ENCODE results near the gene TNFSF8.

The TNFSF8 gene

GRCh38 chr9:114853071-114853855, 77.1 kb downstream of the TNFSF8 start:
- DNase-seq (ENCODE audit: insufficient read length, low spot score) (no peak), FAIRE-seq (no peak)
- no peak for TF ChIP-seq PAX5 (IDR thresholded peaks at IDR 0.05; ENCODE audit: insufficient read depth, low read length, severe bottlenecking)
- TF ChIP-seq POLR2AphosphoS5 (IDR thresholded peaks at IDR 0.05; ENCODE audit: low read depth, low read length): no peak
- TF ChIP-seq POU2F2 (IDR thresholded peaks at IDR 0.05; ENCODE audit: low read depth, low read length): no peak
- TF ChIP-seq POLR2A (IDR thresholded peaks at IDR 0.05; ENCODE audit: low read depth, low read length): no peak
- no peak for TF ChIP-seq TAF1 (IDR thresholded peaks at IDR 0.05; ENCODE audit: low read depth, low read length)
- TF ChIP-seq SPI1 (IDR thresholded peaks at IDR 0.05; ENCODE audit: low read depth, low read length): no peak

- no peak for DNase-seq (ENCODE audit: insufficient read length, low spot score)
- no peak for TF ChIP-seq POU2F2 (IDR thresholded peaks at IDR 0.05; ENCODE audit: low read depth, low read length)
- TF ChIP-seq POLR2A (IDR thresholded peaks at IDR 0.05; ENCODE audit: low read depth, low read length): no peak
- no peak for TF ChIP-seq POLR2AphosphoS5 (IDR thresholded peaks at IDR 0.05; ENCODE audit: low read depth, low read length)
- TF ChIP-seq TAF1 (IDR thresholded peaks at IDR 0.05; ENCODE audit: low read depth, low read length): no peak
- TF ChIP-seq PAX5 (IDR thresholded peaks at IDR 0.05; ENCODE audit: insufficient read depth, low read length, severe bottlenecking): no peak
- no peak for TF ChIP-seq SPI1 (IDR thresholded peaks at IDR 0.05; ENCODE audit: low read depth, low read length)
- FAIRE-seq: no peak
Observed at GRCh38 chr9:114852050-114852594, 78.3 kb downstream of the TNFSF8 start.

- TF ChIP-seq TAF1 (IDR thresholded peaks at IDR 0.05; ENCODE audit: low read depth, low read length): no peak
- no peak for TF ChIP-seq POLR2A (IDR thresholded peaks at IDR 0.05; ENCODE audit: low read depth, low read length)
- no peak for TF ChIP-seq POLR2AphosphoS5 (IDR thresholded peaks at IDR 0.05; ENCODE audit: low read depth, low read length)
- no peak for TF ChIP-seq SPI1 (IDR thresholded peaks at IDR 0.05; ENCODE audit: low read depth, low read length)
- no peak for TF ChIP-seq PAX5 (IDR thresholded peaks at IDR 0.05; ENCODE audit: insufficient read depth, low read length, severe bottlenecking)
- no peak for TF ChIP-seq POU2F2 (IDR thresholded peaks at IDR 0.05; ENCODE audit: low read depth, low read length)
- FAIRE-seq: no peak
Observed at GRCh38 chr9:114851306-114851705, 79.1 kb downstream of the TNFSF8 start.

More at GRCh38 chr9:114851306-114851705, 79.1 kb downstream of the TNFSF8 start:
- no peak for DNase-seq (ENCODE audit: insufficient read length, low spot score)

Data from GM12891 (cell line).